WERI-Rb-1 (cell line): ENCODE measurements around the gene GRK6.

Source experiments
- DNase-seq: peaks from one replicate; pipeline ENCODE4 v3.0.0-alpha.2; 2020
- H3K27ac ChIP-seq: fragments of 250-450 bp; sonication (Bioruptor Pico); 2 replicates; pipeline ENCODE4 v1.5.1; 2020; ENCODE audit warnings: mild to moderate bottlenecking, moderate library complexity
- H3K27me3 ChIP-seq: fragments of 250-450 bp; sonication (Bioruptor Pico); 2 replicates; pipeline ENCODE4 v1.5.1; 2021; ENCODE audit warnings: mild to moderate bottlenecking, low read depth, moderate library complexity; ENCODE audit not compliant: insufficient read depth, severe bottlenecking
- H3K36me3 ChIP-seq: fragments of 250-450 bp; sonication (Bioruptor Pico); 2 replicates; pipeline ENCODE4 v1.5.1; 2020; ENCODE audit warnings: mild to moderate bottlenecking, moderate library complexity
- H3K4me3 ChIP-seq: 2 replicates; pipeline ENCODE4 v1.5.1; 2011; ENCODE audit warnings: low read depth, mild to moderate bottlenecking, control low read depth, low read length
- H3K9me3 ChIP-seq: fragments of 250-450 bp; sonication (Bioruptor Pico); 2 replicates; pipeline ENCODE4 v1.5.1; 2021; ENCODE audit warnings: mild to moderate bottlenecking, moderate library complexity; ENCODE audit not compliant: severe bottlenecking
- TF ChIP-seq, protein P1 (sequence below): IDR thresholded peaks from 2 replicates; pipeline ENCODE4 v1.5.1; 2011; ENCODE audit warnings: low read depth, mild to moderate bottlenecking, control low read depth, inconsistent platforms, low read length

GRK6 gene

GRCh38 chr5:177468329-177468684, 41.8 kb downstream of the GRK6 start:
- H3K36me3 ChIP-seq, result peaks cover 74% of the 10 kb centered on the region
- no peak for DNase-seq
- TF ChIP-seq, protein P1, sequence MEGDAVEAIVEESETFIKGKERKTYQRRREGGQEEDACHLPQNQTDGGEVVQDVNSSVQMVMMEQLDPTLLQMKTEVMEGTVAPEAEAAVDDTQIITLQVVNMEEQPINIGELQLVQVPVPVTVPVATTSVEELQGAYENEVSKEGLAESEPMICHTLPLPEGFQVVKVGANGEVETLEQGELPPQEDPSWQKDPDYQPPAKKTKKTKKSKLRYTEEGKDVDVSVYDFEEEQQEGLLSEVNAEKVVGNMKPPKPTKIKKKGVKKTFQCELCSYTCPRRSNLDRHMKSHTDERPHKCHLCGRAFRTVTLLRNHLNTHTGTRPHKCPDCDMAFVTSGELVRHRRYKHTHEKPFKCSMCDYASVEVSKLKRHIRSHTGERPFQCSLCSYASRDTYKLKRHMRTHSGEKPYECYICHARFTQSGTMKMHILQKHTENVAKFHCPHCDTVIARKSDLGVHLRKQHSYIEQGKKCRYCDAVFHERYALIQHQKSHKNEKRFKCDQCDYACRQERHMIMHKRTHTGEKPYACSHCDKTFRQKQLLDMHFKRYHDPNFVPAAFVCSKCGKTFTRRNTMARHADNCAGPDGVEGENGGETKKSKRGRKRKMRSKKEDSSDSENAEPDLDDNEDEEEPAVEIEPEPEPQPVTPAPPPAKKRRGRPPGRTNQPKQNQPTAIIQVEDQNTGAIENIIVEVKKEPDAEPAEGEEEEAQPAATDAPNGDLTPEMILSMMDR, result no peak

DNA sequence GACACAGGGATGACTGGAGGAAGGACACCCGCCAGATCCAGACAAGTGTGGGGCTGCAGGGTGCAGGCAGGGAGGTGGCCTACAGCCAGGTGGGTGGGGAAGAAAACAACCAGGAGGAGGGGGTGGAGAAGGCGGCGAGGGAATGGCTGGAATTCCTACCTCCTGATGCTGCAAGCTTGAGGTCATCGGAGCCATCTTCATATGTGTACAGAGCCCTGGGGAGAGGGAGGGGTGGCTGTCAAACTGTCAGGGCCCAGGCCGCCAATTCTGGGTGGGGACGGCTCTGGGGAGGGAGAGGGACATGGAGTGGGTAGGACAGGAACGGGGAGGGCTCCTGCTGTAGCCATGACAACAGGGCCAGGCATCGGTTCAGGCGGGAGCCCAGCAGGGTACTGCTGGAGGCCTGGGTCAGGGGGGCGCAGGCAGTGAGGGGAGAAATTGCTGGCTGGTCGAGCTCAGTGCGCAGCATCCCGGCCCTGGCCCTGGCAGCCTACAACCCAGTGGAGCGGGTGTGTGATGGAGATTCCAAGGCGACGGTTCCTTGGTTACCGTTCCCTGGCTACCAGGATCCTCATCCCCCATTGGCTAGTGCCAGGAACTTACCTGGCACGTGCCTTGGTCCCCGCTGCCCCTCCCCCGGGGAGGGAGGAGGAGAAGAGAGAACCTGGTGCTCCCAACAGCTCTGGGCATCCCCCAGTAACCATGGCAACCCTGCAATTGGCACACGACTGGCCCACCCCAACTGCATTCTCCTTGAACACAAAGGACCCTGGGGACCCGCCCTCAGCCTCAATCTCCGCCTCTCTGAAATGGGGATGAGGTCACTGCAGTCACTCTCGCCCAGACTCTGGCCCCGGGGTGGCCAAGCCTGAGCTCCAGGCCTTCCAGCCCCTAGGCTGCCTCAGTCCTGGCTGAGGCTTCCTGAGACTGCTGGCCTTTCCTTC, 42.5 kb downstream of the GRK6 start:
- TF ChIP-seq, protein P1, result no peak
- Histone ChIP-seq H3K27me3 (no peaks in the 10 kb centered on the region), H3K36me3 (peaks cover 68% of the 10 kb centered on the region), H3K27ac (no peak overlapping the region), H3K4me3 (no peak overlapping the region), H3K9me3 (no peaks in the 10 kb centered on the region)
- no peak for DNase-seq

More at GRCh38 chr5:177468329-177468684, 41.8 kb downstream of the GRK6 start:
- Histone ChIP-seq H3K27ac (no peak overlapping the region), H3K9me3 (no peaks in the 10 kb centered on the region), H3K4me3 (no peak overlapping the region), H3K27me3 (no peaks in the 10 kb centered on the region)

GRCh38 chr5:177469750-177470525, 43.5 kb downstream of the GRK6 start:
- no peak overlapping the region for H3K4me3 ChIP-seq

DNA sequence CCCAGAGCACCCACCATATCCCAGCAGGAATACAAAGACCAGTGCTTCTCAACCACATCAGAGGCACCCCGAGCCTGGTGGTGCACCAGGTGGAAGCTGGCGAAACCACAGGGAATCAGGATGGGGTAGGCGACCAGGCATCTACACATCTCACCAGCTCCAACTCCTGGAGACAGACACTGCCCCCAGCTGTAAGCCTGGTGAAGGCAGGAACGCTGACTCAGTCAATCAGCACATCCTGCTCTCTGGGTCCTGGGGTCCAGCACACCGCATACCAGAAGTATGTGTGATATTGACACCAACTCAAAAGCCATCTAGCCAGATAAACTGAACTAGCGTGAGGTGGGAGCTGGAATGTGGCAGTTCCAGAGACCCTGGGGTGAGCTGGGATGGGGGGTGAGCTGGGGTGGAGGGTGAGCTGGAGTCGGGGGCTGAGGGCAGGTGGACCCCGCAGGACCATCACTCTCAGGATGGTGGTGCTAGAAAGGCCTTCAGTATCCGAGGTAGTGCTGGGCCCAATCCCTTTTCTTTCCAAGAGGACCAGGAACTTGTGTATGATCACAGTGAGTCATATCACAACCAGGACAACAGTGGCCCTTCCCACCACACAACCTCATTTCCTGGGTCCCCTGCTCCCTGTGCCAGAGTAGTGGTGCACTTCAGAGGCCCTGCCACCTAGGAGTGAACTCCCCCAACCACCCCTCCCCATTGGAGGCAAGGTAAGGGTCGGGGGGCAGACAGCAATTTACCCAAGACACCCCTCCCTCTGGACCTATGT, 44.5 kb downstream of the GRK6 start:
- TF ChIP-seq, protein P1, result no peak
- H3K27me3 ChIP-seq, result no peaks in the 10 kb centered on the region
- peaks cover 52% of the 10 kb centered on the region for H3K36me3 ChIP-seq
- no peaks in the 10 kb centered on the region for H3K9me3 ChIP-seq
- H3K27ac ChIP-seq, result no peak overlapping the region; the same call in 1 of the 2 replicates
- H3K4me3 ChIP-seq, result no peak overlapping the region
- no peak for DNase-seq

More at GRCh38 chr5:177469750-177470525, 43.5 kb downstream of the GRK6 start:
- Histone ChIP-seq H3K27me3 (no peaks in the 10 kb centered on the region), H3K36me3 (peaks cover 62% of the 10 kb centered on the region), H3K27ac (no peak overlapping the region), H3K9me3 (no peaks in the 10 kb centered on the region)
- DNase-seq, result no peak
- TF ChIP-seq, protein P1, result no peak

DNA sequence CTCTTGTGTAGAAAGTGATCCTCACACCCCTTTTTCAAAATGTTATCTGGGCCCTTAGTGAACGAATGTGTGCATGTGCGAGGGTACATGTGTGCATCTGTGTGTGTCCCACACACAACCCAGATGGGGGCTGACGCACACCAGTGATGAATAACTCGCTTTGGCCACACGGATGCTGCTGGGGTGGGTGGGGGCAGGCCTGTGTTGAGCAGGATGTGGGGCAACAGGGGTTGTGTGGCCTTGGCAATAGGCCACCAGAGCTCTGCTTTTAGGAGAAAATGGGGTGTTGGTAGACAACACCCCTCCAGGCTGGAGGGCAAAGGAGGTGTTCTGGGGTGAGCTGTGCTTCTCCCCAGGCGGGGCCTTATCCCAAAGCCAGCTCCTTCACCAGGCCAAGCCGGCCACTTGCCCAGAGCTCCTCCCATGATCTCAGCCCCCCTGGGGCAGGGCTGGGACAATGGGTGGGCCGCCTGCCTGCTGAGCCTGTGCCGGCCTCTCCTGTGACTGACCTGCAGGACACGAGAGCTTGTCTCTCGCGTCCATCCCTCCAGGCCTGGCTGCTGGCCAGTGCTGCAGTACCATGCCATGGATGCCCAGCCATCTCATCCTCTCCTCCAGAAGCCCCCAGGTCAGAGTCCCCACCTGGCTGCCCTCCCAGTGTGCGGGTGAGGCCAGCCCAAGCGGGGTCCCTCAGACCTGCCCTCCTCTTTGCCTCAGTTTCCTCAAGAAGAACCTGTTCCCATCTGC, 45.3 kb downstream of the GRK6 start:
- Histone ChIP-seq H3K9me3 (no peaks in the 10 kb centered on the region), H3K36me3 (peaks cover 43% of the 10 kb centered on the region), H3K27me3 (no peaks in the 10 kb centered on the region), H3K4me3 (peak overlapping the region; percentile 65), H3K27ac (peak overlapping the region; percentile 84)
- TF ChIP-seq, protein P1, result no peak
- DNase-seq, result no peak
